GM19035 (cell line): Measurements from ENCODE around the gene RCE1.
A peak's percentile ranks its signal among the peaks of the same experiment; 100 is the strongest.
"Not testable (repeated sequence)": the region's sequence is repeated elsewhere in the genome, so short reads cannot be mapped to it uniquely, and the experiment has no call there.

Experiments used
- ATAC-seq: cut with Tn5 transposase; IDR thresholded peaks from one replicate; pipeline ENCODE4 v1.9.1; 2021; ENCODE audit not compliant: unreplicated experiment

Gene RCE1

GRCh38 chr11:66842896-66843775 lies at the start of gene RCE1:
Gene RCE1, plus strand, starts transcription at chr11:66843441. Its CDS starts 15 bp downstream, at chr11:66843456.
- peak; percentile 87 for ATAC-seq

- not testable (repeated sequence) for ATAC-seq
These were observed 43.4 kb upstream of the RCE1 start for GRCh38 chr11:66799815-66800214.

- peak; percentile 74 for ATAC-seq
These were observed 42.4 kb upstream of the RCE1 start for GRCh38 chr11:66800720-66801428.

GRCh38 chr11:66809592-66809991 lies 33.6 kb upstream of the RCE1 start:
- ATAC-seq: no peak

DNA sequence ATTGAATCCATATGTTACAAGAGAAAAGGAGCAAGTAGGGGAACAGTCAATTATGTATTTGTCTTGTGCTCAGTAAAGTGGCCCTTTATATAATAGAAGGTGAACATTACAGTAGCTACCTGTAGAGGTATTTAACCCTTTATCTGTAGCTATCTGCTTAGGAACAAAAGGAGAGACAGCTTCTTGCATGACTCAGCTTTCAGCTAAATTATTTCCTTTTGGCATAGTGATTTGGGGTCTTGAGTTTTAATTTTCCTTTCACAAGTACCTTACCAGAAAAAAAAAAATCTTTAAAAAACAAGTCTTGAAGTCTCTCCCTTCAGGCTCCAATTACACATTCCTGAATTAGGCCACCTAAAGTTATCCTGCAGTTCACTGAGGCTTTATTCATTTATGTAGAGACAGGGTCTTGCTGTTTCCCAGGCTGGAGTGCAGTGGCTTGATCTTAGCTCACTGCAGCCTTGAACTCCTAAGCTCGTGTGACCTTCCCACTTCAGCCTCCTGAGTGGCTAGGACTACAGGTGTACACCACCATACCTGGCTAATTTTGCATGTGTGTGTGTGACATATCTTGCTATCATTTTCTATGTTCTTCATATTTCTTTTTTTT lies 32.6 kb upstream of the RCE1 start:
- no peak for ATAC-seq

GRCh38 chr11:66814678-66815077 lies 28.6 kb upstream of the RCE1 start:
- no peak for ATAC-seq

- ATAC-seq: no peak
These were observed 27.6 kb upstream of the RCE1 start for GRCh38 chr11:66815646-66816045.

GRCh38 chr11:66818231-66818955 lies 24.8 kb upstream of the RCE1 start:
- no peak for ATAC-seq

GRCh38 chr11:66820381-66820780 lies 22.9 kb upstream of the RCE1 start:
- no peak for ATAC-seq

DNA sequence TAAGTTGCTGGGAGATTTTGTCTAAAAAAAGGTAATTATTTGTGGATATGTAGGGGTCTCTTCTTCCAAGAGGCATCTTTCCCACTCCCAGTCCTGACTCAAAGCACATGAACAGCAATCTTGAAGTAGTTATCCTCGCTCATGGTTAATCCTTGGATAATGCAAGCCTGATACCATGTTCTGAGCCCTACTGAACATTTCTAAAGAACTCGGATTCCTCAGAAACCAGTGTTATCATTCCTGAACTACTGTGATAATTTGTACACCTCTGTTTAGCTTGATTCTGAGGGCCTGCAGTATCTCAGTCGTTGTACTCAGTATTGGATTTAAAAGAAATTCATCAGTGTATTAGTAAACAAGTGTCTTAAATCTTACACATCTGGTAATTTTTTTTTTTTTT lies 22.3 kb upstream of the RCE1 start:
- no peak for ATAC-seq

DNA sequence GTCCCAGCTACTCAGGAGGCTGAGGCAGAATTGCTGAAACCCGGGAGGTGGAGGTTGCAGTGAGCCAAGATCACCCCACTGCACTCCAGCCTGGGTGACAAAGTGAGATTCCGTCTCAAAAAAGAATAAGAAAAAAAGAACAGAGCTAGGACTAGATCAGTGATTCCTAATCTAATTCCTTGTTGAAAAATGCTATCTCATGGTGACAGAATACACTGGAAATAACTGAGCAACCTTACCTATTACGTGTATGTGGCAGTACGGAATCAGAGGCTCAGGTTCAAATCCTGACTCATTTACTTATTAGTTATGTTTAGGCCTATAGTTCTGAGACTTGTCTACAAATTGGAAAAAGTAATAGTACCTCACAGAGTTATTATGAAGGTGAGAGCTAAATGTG lies 19.5 kb upstream of the RCE1 start:
- no peak for ATAC-seq

- not testable (repeated sequence) for ATAC-seq
These were observed 18.7 kb upstream of the RCE1 start for GRCh38 chr11:66824573-66824972.

DNA sequence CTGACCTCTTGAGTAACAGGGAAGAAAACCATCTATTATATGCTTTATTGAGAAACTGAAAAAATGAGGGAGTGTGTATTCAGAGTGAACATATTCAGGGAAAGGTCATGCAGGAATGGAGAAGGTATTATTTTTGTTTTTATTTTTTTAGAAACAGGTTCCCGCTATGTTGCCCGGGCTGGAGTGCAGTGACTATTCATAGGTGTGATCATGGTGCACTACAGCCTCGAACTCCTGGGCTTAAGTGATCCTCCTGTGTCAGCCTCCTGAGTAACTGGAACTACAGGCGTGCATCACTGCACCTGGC lies 8.7 kb upstream of the RCE1 start:
- no peak for ATAC-seq

DNA sequence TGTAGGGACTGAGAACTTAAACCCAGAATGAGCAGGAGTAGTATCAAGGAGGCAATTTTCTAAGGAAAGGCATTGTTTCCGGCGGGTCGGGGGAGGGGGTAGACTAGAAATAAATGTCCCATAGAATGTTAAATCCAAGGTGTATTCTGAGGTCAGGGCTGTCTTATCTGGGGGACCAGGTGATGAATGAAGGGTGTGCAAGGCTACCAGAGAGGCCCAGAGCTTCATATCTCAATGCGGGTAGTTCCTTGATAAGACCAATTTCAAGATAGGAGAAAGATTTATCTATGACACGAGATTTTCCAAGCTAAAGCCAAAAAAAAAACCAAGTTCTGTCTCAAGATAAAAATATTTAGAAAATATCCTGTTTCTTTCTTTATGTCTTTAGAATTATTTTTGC lies 8.3 kb upstream of the RCE1 start:
- ATAC-seq: no peak

- no peak for ATAC-seq
These were observed 7.4 kb upstream of the RCE1 start for GRCh38 chr11:66835768-66836405.

GRCh38 chr11:66840317-66841091 lies 2.7 kb upstream of the RCE1 start:
- no peak for ATAC-seq

DNA sequence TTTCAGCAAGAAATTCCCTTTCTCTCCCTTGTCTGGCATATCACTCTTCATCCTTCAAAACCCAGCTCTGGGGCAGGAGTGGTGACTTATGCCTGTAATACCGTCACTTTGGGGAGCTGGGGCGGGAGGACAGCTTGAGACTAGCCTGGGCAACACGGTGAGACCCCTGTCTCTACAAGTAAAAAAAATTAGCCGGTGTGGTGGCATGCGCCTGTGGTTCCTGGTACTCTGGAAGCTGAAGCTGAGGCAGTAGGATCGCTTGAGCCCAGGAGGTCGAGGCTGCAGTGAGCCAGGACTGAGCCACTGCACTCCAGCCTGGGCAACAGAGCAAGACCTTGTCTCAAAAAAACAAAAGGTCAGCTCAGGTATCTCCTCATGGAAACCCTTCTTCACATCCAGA lies 1.4 kb upstream of the RCE1 start:
- no peak for ATAC-seq

DNA sequence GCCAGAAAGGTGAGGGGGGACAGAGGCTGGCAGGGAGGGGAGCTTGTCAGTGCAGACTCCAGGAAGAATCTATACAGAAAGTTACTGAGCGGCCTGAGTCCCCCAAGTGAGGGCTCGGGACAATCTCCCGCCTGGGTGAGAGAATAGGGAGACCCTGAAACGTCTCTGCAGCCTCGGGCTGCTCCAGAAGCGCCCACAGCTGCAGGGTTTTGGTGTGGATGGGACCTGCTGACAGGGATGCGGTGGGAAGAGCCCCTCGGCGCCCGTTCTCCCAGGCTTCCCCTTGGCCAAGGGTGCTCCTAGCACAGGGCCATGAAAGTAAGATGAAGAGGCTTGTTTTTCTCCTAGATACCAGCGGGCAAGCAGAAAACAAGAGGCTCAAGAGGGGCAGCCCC lies 743 bp upstream of the RCE1 start:
- no peak for ATAC-seq

DNA sequence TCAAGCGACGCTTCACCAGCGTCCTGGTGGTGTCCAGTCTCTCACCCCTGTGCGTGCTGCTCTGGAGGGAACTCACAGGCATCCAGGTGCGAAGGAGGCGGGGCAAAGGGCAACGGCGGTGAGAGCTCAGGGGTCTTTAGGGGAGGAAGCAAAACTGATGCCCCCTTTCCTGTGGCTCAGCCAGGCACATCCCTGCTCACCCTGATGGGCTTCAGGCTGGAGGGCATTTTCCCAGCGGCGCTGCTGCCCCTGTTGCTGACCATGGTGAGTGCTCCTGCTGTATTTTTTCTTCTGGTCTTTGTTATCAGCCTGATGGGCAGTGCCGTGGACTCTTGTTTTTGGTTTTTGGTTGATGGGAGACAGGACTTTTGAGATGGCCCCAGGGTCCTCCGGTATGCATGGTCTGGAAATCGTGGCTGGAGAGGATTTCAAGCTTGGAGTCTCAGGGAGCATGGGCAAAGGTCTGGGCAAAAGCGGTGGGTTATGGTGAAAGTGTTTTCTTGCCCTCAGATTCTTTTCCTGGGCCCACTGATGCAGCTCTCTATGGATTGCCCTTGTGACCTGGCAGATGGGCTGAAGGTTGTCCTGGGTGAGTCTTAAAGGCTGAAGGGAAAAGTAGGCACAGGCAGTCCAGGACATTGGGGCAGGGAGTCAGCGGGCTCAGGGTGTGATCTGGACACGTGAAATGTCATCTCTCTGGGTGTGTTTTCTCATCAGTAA lies 695 bp downstream of the RCE1 start:
- ATAC-seq: no peak
